GM13976 (cell line): ENCODE measurements around the gene NCKAP1.

ENCODE experiments used
- DNase-seq: peaks from one replicate; pipeline ENCODE4 v3.0.0; 2012; ENCODE audit warnings: low spot score
- CTCF ChIP-seq: IDR thresholded peaks from 2 replicates; pipeline ENCODE4 v1.5.1; 2012; ENCODE audit warnings: borderline replicate concordance, mild to moderate bottlenecking; ENCODE audit not compliant: insufficient read depth; ENCODE audit errors: extremely low read depth, missing control alignments, control extremely low read depth
- in situ Hi-C: fragments of 300-500 bp; cut with MboI; formaldehyde crosslinking; loops from one replicate; pipeline ENCODE4 v1.12.0; 2022; ENCODE audit warnings: low sequenced_read_pairs, mixed read lengths, inconsistent platforms; ENCODE audit not compliant: unreplicated experiment

Gene NCKAP1

GRCh38 chr2:182949052-182949451, 89.2 kb downstream of the NCKAP1 start:
- in situ Hi-C loops = no loop called here
- DNase-seq = no peak
- no peak for TF ChIP-seq CTCF

GRCh38 chr2:182946958-182947369, 91.3 kb downstream of the NCKAP1 start:
- no peak for DNase-seq
- TF ChIP-seq CTCF = no peak

GRCh38 chr2:182943339-182943738, 94.9 kb downstream of the NCKAP1 start:
- DNase-seq = no peak
- TF ChIP-seq CTCF = no peak
- in situ Hi-C loops = no loop called here

More at GRCh38 chr2:182946958-182947369, 91.3 kb downstream of the NCKAP1 start:
- in situ Hi-C loops = no loop called here

- in situ Hi-C loops = no loop called here
- DNase-seq = no peak
- no peak for TF ChIP-seq CTCF
Observed at GRCh38 chr2:182942756-182943155, 95.5 kb downstream of the NCKAP1 start.

- TF ChIP-seq CTCF = no peak
- DNase-seq = no peak
- in situ Hi-C loops = no loop called here
Observed at GRCh38 chr2:182941919-182942318, 96.3 kb downstream of the NCKAP1 start.

- no peak for TF ChIP-seq CTCF
- DNase-seq = no peak
- in situ Hi-C loops = no loop called here
Observed at GRCh38 chr2:182941121-182941722, 97.0 kb downstream of the NCKAP1 start.

GRCh38 chr2:182937870-182938269, 100.4 kb downstream of the NCKAP1 start:
- DNase-seq = no peak
- TF ChIP-seq CTCF = no peak
- in situ Hi-C loops = no loop called here
